HepG2 (cell line): Measurements from ENCODE around the gene THADA.

ENCODE experiments used
- RAD21 ChIP-seq: fragments of 450-650 bp; formaldehyde crosslinking; IDR thresholded peaks from 2 replicates; pipeline ENCODE4 v1.5.0; 2020; ENCODE audit warnings: mild to moderate bottlenecking
- RFX5 ChIP-seq: IDR thresholded peaks from 2 replicates; pipeline ENCODE4 v1.6.1; 2011; ENCODE audit warnings: low read depth, low read length, improper control_type of control experiment
- SRSF4 ChIP-seq: fragments of 200-400 bp; formaldehyde crosslinking; IDR thresholded peaks from one replicate; pipeline ENCODE4 v1.6.1; 2018; ENCODE audit warnings: mild to moderate bottlenecking, low read depth, low read length, moderate library complexity; ENCODE audit not compliant: poor library complexity, severe bottlenecking
- XBP1 ChIP-seq: sonication (generic); formaldehyde crosslinking; IDR thresholded peaks from 2 replicates; pipeline ENCODE4 v1.5.0; 2020; ENCODE audit warnings: missing genetic modification reagents
- TF ChIP-seq, protein P1 (sequence below): sonication (generic); formaldehyde crosslinking; IDR thresholded peaks from 2 replicates; pipeline ENCODE4 v1.5.0; 2020; ENCODE audit warnings: mild to moderate bottlenecking, missing genetic modification reagents, moderate library complexity
- TF ChIP-seq, protein P2 (sequence below): sonication (generic); formaldehyde crosslinking; IDR thresholded peaks from 2 replicates; pipeline ENCODE4 v1.5.1; 2020; ENCODE audit warnings: mild to moderate bottlenecking, missing genetic modification reagents

DNA sequence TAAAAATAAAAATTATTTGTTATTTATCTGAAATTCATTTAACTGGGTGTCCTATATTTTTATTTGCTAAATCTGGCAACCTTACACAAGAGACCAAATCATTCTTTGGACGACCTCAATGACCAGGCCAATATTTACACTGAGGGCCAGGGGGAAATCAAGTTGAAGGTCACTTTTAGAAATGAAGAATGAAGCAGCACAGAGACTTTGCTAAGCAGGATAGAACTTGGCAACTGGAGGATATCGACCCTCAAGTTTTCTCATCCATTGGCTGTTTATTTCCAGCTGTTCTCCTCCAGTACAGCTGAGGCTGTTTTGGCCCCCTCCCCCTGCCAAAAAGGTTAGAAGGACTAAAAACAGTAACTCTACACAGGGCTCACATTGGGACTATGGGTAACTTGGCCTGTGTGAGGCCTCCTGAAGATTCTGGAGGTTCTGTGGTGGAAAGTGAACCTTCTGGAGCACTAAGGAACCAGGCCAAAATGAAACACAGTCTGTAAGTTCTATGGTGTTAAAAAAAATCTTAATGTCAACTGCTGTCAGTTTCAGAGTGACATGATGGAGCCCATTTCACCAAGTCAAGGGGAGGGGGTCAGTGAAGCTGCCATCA lies 337.2 kb downstream of the THADA start:
- TF ChIP-seq, protein P1, sequence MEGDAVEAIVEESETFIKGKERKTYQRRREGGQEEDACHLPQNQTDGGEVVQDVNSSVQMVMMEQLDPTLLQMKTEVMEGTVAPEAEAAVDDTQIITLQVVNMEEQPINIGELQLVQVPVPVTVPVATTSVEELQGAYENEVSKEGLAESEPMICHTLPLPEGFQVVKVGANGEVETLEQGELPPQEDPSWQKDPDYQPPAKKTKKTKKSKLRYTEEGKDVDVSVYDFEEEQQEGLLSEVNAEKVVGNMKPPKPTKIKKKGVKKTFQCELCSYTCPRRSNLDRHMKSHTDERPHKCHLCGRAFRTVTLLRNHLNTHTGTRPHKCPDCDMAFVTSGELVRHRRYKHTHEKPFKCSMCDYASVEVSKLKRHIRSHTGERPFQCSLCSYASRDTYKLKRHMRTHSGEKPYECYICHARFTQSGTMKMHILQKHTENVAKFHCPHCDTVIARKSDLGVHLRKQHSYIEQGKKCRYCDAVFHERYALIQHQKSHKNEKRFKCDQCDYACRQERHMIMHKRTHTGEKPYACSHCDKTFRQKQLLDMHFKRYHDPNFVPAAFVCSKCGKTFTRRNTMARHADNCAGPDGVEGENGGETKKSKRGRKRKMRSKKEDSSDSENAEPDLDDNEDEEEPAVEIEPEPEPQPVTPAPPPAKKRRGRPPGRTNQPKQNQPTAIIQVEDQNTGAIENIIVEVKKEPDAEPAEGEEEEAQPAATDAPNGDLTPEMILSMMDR (CRISPR knock-in tag): no peak
- TF ChIP-seq RFX5 (no peak), XBP1 (CRISPR knock-in tag) (no peak), SRSF4 (no peak), RAD21 (CRISPR knock-in tag) (no peak)
- TF ChIP-seq, protein P2, sequence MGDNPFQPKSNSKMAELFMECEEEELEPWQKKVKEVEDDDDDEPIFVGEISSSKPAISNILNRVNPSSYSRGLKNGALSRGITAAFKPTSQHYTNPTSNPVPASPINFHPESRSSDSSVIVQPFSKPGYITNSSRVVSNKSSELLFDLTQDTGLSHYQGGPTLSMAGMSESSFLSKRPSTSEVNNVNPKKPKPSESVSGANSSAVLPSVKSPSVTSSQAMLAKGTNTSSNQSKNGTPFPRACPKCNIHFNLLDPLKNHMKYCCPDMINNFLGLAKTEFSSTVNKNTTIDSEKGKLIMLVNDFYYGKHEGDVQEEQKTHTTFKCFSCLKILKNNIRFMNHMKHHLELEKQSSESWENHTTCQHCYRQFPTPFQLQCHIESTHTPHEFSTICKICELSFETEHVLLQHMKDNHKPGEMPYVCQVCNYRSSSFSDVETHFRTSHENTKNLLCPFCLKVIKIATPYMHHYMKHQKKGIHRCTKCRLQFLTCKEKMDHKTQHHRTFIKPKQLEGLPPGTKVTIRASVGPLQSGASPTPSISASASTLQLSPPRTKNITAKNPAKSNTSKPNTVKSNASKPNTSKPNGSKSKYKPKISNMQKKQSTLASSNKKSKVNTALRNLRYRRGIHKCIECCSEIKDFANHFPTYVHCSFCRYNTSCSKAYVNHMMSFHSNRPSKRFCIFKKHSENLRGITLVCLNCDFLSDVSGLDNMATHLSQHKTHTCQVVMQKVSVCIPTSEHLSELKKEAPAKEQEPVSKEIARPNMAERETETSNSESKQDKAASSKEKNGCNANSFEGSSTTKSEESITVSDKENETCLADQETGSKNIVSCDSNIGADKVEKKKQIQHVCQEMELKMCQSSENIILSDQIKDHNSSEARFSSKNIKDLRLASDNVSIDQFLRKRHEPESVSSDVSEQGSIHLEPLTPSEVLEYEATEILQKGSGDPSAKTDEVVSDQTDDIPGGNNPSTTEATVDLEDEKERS: no peak; the same call in 1 of the 2 replicates
